ENCODE measurements around the gene POLR3B.
"Not testable (repeated sequence)": the region's sequence is repeated elsewhere in the genome, so short reads cannot be mapped to it uniquely, and the experiment has no call there.

Gene POLR3B

DNA sequence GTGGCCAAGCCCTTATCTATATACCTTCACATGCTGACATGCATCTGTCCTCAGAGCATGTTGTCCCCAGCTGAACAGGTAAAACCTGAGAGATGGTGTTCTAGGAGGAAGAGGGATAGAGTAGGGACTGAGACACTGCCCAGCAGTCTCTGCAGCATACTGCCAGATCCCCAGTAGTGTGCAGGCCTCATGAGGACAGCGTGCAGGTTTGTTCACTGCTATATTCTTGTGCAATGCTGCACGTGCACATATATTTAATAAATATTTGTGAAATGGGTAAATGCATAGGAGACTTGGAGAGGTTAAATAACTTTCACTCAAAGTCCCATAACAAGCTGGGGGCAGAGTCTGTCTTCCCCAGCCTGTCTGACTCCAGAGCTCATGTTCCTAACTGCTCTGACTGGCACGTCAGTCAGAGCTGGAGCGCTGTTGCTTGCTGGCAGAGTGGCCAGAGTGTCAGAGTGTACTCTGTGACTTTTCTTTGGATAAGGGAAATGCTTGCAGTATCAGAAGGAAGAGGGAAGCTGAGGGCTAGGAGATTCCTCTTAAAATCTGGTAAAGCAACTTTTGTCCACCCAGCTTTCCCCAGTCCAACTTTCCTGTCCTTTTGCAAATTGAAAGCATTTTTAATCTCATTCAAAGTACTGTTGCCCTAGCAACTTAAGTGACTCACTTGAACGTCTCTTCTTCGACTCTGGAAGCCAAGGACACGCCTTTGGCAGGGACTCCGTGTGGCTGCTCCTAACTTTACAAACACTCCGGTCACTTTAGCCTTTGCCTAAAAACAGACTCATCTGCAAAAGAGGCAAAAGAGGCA lies 14.9 kb upstream of the POLR3B start:
- no peak for DNase-seq (ENCODE audit: low read depth)

DNA sequence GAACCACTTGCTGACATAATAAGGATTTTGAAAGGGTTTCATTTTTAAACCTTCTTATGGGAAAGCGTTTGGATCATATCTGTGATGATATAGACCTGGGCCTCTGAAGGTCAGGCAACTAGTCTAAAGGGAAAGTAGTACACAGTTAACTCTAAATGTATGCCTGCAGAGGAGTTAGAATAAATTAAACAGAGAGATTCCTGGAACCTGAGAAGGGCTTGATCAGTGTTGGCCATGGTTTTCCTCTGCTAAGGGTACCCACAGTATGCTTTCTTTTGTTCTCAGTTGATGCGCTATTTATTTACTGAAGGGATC lies 14.4 kb upstream of the POLR3B start:
- no peak for DNase-seq (ENCODE audit: low read depth)

DNA sequence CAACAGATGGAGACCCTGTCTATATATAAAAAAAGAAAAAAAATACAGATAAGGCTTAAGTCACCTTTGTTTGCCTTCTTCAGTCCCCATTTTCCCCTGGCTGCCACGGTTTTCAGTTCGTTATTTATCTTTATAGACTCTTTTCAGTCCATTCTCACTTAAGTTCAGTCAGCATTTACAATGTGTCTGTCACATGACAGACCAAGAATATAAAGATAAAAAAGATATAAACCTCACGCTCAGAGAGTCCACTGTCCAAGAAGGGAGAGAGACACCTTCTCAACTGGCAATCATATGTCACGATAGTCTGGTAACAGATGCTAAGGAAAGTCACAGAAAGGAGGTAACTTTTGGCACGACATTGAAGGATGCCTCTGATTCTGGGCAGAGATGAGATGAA lies 13.4 kb upstream of the POLR3B start:
- no peak for DNase-seq (ENCODE audit: low read depth)

DNA sequence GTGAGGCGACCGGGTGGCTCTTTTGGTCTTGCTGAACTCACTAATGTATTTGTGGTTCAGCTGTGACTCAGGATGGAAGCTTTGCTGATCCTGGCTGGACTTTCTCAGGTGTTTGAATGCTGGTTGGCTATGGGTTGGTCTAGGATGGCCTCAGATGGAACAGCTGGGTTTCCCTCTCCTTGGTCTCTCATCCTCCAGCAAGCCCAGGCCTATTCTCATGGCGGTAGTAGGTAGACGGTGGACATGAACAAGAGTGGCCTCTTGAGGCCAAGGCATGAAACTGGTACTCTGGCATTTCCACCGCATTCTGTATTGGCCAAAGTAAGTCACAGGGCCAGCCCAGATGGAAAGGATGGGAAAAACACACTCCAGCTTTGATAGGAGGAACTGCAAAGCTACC lies 11.8 kb upstream of the POLR3B start:
- DNase-seq (ENCODE audit: low read depth): no peak

DNA sequence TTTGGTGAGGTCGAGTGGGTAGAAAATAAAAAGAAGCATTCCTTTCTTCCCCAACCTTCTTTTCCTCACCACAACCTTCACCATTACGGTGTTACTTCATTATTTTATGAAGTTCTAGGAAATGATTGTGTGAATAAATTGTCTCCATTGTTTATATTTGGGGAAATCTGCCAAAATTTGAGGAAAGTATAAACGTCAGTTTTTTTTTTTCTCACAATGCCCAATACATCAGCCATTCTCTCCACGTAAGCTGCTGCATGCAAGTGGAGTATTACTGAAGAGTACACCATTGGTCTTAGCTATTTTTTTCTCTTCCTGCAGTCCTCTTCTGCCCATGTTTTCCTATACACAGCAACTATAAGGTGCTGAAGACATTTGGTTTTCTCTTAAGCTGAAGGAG lies 9.1 kb upstream of the POLR3B start:
- DNase-seq (ENCODE audit: low read depth): no peak

DNA sequence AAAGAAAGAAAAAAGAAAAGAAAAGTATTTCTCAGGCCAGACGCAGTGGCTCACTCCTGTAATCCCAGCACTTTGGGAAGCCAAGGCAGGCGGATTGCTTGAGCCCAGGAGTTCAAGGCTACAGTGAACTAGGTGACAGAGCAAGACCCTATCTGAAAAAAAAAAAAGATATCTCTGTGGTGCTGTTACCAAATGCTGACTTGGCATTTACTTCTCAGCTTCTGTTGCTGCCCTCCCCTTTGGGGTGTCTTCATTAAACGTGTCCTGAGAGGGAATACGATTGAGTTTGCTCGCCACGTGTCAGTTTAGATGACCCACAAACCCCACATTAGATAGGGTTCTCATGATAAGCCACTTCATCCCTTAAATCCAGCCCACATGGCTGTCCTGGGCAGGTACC lies 4.4 kb upstream of the POLR3B start:
- no peak for DNase-seq (ENCODE audit: low read depth)

DNA sequence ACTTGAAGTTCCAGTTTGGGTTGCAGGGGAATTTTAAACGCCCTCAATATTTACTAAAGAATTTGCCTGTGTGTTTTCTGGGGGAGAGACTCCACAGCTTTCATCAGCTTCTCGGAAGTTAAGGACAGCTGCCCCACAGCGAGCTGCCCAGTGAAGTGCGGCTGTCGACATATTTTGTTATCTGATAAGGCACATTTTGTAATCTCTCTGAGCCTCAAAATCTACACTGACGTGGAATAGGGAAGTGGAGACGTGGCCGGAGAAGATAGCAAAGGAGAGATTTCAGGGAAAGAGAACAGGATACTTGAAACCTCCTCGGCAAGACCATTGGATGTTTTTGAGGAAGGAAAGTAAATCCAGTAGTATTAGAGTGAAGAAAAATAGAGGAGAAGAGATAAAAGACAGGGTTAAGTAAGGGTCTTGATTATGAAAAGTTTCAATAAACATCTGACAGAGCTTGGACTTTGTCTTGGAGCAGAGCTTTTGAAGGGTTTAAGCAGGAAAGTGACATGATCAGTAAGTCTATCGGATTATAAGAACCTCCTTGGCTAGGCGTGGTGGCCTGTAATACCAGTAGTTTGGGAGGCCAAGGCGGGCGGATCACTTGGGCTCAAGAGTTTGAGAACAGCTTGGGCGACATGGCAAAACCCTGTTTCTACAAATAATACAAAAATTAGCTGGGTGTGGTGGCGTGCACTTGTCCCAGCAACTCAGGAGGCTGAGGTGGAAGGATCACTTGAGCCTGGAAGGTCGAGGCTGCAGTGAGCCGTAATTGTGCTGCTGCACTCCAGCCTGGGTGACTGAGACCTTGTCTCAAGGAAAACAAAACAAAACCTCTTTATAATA lies 1.1 kb downstream of the POLR3B start:
- DNase-seq (ENCODE audit: low read depth): no peak

DNA sequence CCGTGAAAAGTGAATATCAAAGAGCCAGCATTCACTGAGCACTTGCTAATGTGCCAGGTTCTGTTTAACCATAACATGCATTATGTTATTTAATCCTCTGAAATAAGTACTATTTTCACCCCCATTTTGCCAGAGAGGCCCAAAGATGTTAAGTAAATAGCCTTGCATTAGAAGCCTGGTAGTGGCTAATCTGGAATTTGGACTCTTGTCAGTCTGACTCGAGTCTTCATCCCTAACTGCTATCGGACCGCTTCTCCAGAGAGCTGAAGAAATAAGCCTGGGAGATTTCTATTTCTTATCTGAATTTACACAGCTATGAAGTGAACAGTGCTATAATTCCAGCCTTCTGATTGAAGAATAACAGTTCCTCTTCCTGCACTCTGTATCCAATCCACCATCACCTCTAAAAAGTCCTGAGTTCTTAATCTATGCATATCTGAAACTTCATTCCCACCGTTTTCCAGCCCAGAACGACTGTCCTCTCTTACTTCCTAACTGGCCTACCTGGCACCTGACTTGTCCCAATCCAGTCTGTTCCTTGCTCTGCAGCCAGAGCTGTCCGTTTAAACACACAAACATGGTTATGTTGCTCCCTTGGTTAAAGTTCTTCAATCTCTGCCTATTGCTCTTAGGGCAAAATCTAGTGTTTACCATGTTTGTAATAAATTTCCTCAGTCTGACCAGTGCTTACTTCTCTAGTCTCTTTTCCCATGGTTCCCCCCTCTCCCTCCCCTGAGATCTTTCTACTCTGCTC lies 2.3 kb downstream of the POLR3B start:
- DNase-seq (ENCODE audit: low read depth): no peak

DNA sequence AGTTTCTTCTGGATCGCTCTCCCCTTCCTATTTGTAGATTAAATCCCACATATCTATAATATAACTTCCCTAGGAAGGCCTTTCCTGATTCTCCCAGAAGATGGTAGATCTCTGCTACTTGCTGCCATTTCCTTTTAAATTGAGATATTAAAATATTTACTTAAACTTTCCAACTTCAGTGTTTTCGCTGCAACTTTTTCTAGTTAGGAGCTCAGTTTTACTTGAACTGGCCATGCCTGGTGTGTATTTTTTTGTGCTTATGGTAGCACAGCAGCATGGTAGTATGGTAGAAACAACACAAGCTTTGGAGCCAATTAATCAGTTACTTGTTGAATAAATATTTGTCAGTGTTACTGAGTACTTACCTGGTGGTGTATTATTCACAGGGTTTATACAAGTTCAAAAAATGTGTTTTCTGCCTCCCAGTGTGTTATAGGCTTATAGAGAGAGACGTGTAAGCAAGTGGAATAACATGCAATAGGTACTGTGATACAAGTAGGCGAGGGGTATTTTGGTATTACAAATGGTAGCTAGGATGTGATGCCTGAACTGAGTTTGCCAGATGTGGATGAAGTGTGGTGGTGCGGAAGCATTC lies 2.9 kb downstream of the POLR3B start:
- DNase-seq (ENCODE audit: low read depth): no peak

DNA sequence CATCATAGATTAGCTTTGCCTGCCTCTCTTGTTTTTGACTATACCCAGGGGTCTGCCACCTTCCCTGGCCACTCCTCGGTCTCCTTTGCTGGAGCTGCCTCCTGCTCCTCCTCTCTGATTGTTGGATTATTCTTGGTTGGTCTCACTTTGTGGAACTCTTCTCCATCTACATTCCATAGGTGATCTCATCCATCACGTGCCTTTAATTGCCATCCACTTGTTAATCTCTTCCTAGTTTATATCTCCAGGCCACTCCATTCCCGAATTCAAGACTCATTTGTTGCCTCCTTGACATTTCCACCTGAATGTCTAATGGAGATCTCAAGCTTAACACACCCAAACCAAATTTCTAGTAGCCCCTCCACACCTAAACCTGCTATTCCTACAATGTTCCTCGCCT lies 5.4 kb downstream of the POLR3B start:
- DNase-seq (ENCODE audit: low read depth): no peak

DNA sequence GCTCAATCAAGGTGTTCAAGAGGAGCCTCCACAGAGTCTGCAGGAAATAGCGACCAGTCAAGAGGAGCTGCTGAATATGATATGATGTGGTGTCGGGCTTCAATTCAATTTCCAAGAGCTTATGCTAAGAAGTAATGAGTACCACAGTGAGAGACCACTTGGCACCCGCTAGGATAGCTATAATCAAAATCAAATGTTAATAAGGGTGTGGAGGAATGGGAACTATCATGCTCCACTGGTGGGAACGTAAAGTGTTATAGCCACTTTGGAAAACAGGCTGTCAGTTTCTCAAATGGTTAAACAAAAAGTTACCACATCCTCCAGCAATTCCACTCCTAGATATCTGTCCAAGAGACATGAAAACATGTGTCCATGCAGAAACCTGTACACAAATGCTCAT lies 6.7 kb downstream of the POLR3B start:
- no peak for DNase-seq (ENCODE audit: low read depth)

DNA sequence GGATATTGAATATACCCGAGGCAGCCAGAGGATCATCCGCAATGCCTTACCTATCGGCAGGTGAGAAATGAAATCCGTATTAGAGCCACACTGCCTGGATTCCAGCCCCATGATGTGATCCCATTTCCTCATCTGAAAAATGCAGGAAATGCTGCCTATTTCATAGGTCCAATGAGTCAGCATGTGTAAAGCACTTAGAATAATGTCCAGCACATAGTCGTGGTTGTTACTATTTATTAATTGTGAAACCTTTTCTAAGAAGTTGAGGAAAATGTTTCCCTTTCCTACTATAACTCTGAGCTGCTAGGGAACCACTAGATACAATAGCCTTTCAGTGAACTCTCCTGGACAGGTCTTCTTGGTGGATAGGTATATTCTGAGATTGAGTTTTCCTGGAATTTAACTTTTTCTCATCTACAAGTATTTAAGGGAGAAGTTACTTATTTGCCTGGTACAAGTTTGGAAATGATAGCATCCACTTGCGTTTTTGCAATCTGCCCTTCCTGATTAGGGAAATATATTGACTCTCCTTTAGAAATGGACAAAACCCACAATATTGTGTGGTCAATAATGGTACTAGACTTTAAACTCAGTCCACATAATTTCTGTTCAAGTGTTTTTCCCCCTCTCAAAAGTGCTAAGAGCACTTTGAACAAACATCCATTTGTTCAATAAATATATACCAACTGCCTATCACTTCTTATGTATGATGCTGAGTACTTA lies 12.2 kb downstream of the POLR3B start:
- DNase-seq (ENCODE audit: low read depth): no peak

DNA sequence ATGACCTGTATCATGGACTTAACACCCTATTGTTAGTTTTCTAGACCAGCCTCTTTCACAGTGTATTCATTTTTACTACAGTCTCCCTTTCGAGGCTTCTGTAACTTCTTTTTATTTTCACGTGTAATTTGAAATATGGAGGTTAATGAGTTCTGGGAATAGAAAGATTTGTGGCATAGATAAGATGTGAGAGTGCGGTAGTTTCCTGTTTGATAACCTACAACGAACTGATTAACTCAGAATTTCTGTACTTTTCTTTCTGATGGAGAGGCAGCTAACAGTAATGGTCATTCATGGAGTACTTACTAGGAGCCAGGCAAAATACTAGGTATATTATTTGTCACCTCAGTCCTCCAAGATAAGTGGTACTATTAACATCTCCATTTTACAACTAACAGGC lies 21.2 kb downstream of the POLR3B start:
- DNase-seq (ENCODE audit: low read depth): no peak

DNA sequence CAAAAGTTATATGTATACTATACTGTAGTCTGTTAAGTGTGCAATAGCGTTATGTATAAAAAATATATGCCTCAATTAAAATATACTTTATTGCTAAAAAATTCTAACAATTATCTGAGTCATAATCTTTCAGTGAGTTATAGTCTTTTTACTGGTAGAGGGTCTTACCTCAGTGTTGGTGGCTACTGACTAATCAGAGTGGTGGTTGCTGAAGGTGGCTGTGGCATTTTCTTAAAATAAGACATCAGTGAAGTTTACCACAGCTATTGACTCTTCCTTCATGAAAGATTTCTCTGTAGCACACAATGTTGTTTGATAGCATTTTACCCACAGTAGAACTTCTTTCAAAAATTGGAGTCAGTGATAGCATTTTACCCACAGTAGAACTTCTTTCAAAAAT lies 23.4 kb downstream of the POLR3B start:
- DNase-seq (ENCODE audit: low read depth): no peak

DNA sequence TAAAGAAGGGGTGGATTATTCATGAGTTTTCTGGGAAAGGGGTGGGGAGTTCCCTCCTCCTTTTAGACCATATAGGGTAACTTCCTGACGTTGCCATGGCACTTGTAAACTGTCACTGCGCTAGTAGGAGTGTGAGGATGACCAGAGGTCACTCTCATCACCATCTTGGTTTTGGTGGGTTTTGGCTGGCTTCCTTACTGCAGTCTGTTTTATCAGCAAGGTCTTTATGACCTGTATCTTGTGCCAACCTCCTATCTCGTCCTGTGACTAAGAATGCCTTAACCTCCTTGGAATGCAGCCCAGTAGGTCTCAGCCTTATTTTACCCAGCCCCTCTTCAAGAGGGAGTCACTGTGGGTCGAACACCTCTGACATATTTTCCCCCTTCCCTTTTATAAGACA lies 24.3 kb downstream of the POLR3B start:
- not testable (repeated sequence) for DNase-seq (ENCODE audit: low read depth)

DNA sequence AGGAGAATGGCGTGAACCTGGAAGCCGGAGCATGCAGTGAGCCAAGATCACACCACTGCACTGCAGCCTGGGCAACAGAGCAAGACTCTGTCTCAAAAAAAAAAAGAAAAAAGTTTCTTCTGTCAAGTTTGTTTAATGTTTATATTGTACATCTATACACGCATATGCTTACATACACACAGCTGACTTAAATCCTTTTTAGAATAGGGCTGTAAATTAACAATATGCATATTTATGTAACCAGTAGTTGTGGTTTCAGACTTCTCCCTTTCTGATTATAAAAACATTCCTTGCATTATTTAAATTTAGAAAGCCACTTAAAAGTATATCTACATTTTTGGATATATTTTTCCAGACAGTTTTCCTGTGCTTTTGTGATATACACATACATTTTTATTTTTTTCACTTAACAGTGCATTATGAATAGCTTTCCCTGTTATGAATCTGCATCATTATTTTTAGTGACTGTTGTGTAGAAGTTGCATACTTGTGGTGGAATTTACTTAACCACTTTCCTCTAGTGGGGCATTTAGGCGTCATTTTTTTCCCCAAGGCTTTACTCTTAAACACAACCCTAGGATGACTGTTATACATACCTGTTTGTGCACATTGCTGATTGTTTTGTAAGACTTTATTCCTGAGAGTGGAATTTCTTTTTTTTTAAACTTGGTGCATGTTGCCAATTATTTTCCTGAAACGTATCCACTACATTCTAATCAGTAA lies 29.4 kb downstream of the POLR3B start:
- no peak for DNase-seq (ENCODE audit: low read depth)

DNA sequence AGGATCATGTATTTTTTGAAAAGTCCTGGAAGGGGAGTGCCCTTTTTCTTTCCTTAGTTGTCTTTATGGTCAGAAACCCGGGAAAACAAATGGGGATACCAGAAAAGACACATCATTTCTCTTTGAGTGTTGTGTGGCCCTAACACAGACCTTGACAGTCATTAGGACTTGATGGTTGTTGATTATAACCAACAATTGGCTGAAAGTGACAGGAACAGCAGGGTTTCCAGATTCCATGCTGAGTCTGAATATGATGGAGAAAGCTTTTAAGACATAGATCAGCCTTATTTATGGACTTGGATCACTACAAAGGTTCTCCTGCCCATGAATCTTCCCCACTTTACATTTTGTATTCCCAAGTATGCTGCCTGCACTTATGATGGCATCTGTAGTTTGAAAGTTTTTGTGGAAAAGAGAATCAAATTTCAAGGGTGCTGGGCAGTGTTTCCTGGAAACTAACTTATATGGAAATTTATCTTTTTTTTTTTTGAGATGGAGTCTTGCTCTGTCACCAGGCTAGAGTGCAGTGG lies 30.4 kb downstream of the POLR3B start:
- no peak for DNase-seq (ENCODE audit: low read depth)

DNA sequence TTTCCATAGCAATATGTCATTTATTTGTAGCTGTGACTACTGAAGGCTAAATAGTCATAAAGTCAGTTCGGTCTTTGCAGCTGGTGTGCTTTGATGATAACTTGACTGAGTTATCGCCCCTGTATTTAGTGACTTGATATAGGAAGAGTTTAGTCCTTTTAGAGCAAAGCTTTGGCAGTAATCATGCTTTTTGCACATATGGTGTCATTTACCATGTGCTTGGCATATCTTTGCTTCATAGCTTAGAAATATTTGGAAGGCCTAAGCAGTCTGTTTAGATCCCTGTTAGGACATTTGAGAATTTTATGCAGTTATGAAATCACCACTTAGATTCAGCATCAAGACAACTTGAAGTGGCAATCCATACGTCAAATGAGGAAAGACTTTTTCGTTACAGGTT lies 31.6 kb downstream of the POLR3B start:
- DNase-seq (ENCODE audit: low read depth): no peak

DNA sequence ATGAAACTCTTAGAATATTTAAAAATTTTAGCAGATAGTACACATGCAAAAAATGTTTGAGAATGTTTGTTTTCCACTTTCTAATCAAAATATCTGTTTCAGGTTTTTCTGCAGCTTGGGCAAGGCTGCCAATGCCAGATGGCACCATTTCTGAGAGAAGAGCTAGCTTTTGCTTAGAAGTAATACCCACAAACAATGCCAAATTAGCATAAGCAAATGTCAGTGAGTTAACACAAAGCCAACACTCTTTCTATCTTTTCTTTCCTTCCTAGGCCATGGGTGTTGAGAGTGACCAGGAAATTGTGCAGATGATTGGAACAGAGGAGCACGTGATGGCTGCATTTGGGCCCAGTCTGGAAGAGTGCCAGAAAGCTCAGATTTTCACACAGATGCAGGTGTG lies 35.2 kb downstream of the POLR3B start:
- no peak for DNase-seq (ENCODE audit: low read depth)

DNA sequence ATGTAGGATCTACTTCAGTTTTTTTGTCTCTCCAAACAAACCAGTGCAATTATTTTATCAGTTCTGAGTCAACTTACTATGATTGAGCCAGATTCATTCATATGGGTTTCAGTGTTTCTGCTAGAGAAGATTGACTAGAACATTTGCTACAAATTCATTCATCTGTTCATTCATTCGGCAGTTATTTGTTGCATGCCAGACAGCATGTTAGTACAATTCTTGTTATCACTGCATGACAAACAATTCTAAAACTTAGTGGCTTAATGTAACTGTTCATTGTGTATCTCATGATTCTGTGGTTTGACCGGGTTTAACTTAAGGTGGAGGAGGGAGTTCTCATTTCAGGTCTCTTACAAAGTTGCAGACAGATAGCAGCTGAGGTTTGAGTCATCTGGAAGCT lies 52.3 kb downstream of the POLR3B start:
- DNase-seq (ENCODE audit: low read depth): no peak

DNA sequence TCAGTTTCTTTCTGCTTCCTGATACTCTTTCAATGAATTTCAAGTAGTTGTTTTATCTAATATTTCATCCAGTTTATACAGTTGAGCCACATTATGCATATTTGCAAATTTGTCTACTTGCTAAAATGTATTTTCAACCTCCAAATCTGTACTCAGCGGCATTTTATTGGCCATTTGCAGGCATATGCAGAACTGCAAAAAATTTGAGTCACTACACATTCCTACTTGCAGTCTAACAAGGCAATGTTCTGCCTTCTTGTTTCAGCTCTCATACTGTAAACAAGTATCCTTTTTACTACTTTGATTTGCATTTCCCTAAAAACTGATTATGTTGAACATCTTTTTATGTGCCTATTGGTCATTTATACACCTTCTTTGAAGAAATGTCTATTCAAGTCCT lies 55.0 kb downstream of the POLR3B start:
- no peak for DNase-seq (ENCODE audit: low read depth)

Data from stimulated activated CD8-positive, alpha-beta memory T cell treated with anti-CD3 and anti-CD28 coated beads, Interleukin-12 subunit alpha, Interleukin-12 subunit beta, amount 100 ng/mL, for 4 hours (primary cell).